ENCODE results near the gene AGA.

The AGA gene

DNA sequence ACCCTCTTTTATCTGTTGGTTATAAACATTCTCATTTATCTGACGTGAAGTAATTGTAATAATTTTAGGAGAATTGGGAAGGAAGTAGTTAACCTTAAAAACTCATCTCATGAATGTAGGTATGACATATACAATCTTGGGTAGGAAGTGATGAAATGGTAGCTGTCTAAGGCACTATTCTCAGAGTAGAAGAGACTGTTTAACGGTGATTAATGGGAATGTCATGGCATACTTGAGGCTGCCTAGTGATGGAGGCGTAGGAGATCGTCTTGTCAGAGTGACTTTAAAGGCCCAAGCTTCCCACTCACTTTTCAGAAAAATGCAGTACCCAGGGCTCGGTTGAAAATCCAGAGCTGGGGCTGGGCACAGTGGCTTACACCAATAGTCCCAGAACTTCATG is 19.4 kb upstream of the AGA start:
- Mint-ChIP-seq H3K4me3 (no peak overlapping the region), H3K4me1 (no peaks in the 10 kb centered on the region), H3K36me3 (no peaks in the 10 kb centered on the region), H3K27ac (no peak overlapping the region), H3K9me3 (no peaks in the 10 kb centered on the region), H3K27me3 (no peaks in the 10 kb centered on the region)
- ATAC-seq (replicated peaks) (no peak), DNase-seq (no peak)

DNA sequence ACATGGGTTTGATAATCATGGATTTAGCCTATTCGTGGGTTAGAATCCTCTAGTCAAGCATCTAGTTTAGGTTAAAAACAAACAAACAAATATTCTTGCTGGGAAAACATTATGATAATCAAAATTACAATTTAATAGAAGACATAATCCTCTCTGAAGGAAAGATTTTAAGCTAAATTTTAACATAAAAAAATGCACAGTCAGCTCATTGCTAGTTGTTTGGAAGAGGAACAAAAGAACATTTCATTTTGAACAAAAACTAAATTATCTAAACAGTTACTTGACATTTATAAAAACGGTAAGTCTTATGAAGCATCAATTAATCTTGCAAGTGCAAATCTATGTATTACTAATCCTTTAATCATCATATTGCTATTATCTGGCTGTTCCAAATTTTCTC is 18.2 kb upstream of the AGA start:
- no peak for DNase-seq
- Mint-ChIP-seq H3K36me3 (no peaks in the 10 kb centered on the region), H3K4me1 (no peaks in the 10 kb centered on the region), H3K27me3 (no peaks in the 10 kb centered on the region), H3K4me3 (no peak overlapping the region), H3K9me3 (no peaks in the 10 kb centered on the region), H3K27ac (no peak overlapping the region)
- no peak for ATAC-seq (replicated peaks)

DNA sequence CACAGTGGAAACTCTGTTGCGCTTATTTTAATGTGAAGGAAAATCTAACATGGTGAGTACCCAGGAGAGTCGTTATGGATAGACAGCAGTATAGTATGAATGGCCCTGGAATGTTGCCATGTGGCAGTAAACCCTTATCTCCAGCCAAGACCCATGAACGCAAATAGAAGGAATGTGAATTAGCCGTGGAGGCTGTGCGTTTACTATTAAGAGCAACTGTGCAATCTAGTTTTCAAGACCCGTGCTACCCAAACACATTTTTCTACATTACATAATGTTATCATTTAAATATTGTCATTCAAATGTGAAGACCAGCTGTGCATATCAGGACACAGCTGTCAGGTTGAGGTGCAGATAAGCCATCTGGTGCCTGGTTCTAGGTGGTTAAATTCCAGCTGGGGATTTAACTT is 13.3 kb upstream of the AGA start:
- ATAC-seq (replicated peaks) (no peak), DNase-seq (no peak)
- Mint-ChIP-seq H3K27ac (no peak overlapping the region), H3K27me3 (no peaks in the 10 kb centered on the region), H3K4me1 (no peaks in the 10 kb centered on the region), H3K9me3 (no peaks in the 10 kb centered on the region), H3K36me3 (peaks cover 0 to 2% of the 10 kb centered on the region in 2 donors), H3K4me3 (no peak overlapping the region)

DNA sequence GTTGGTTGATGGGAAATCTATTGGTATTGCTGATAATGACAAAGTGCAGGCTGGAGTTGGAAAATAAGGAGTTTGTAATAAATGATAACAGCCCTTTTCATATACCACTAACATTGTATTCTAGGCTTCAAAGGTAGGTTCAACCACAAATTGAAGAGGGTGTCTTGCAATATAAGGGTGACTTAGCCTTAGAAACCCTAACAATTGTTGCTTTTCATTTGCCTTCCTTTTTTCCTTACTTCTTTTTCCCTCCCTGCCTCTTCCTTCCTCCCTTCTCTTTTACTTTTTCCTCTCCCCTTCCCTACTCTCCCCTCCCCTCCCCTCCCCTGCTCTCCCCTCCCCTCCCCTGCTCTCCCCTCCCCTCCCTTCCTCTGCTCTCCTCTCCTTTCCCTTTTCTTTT is 10.9 kb upstream of the AGA start:
- Mint-ChIP-seq H3K36me3 (peaks cover 0 to 5% of the 10 kb centered on the region in 2 donors), H3K4me3 (no peak overlapping the region), H3K9me3 (peaks cover 0 to 2% of the 10 kb centered on the region in 2 donors), H3K27me3 (no peaks in the 10 kb centered on the region), H3K27ac (no peak overlapping the region), H3K4me1 (no peaks in the 10 kb centered on the region)
- ATAC-seq (replicated peaks) = no peak
- no peak for DNase-seq

DNA sequence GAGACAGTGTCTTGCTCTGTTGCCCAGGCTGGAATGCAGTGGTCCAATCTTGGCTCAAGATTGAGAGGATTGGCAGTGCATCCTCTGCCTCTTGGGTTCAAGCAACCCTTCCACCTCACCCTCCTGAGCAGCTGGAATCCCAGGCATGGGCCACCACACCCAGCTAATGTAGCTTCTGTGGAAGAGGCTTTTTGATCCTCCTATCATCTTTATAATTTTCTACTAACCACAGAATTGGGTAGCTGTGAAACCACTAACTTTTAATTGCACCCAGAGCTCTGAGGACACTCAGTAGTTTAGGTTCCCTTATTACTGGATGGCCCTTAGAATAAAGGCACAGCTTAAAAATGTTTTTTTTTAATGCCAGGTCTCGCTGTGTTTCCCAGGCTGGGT is 8.9 kb upstream of the AGA start:
- no peak for DNase-seq
- Mint-ChIP-seq H3K4me1 (peaks cover 3 to 5% of the 10 kb centered on the region in 2 donors), H3K27ac (no peak overlapping the region), H3K9me3 (peaks cover 0 to 2% of the 10 kb centered on the region in 2 donors), H3K27me3 (no peaks in the 10 kb centered on the region), H3K4me3 (no peak overlapping the region), H3K36me3 (peaks cover 0 to 5% of the 10 kb centered on the region in 2 donors)
- ATAC-seq (replicated peaks) = no peak

DNA sequence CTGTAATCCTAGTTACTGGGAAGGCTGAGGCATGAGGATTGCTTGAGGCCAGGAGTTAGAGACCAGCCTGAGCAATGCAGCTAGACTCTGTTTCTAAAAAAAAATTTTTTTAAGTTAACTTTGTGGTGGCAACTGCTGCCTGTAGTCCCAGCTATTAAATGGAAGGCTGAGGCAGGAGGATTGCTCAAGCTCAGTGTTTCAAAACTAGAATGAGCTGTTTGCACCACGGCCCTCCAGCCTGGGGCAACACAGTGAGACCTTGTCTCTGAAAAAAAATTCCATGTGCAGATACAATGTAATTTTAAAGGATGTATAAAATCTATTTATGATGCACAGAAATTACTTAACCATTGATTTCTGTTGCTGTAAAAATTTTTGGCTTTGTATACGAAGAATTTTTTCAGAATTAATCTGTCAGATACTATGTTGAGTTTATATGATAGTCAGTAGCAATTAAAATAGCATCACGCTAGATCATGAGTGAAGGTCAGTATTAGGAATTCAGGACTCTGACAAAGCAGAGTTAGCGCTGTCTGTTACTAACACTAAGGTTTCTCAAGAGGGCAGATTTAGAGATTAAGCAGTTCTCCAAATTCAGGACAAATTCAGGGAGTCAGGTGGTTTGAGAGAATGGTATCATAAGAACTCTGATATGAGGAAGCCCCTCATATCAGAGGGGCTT is 8.3 kb upstream of the AGA start:
- DNase-seq (no peak), ATAC-seq (replicated peaks) (no peak)
- H3K9me3 Mint-ChIP-seq = peaks cover 0 to 2% of the 10 kb centered on the region in 2 donors
- no peak overlapping the region for H3K27ac Mint-ChIP-seq
- H3K4me1 Mint-ChIP-seq = peaks cover 3 to 5% of the 10 kb centered on the region in 2 donors
- peaks cover 0 to 5% of the 10 kb centered on the region in 2 donors for H3K36me3 Mint-ChIP-seq
- no peaks in the 10 kb centered on the region for H3K27me3 Mint-ChIP-seq
- H3K4me3 Mint-ChIP-seq = no peak overlapping the region

DNA sequence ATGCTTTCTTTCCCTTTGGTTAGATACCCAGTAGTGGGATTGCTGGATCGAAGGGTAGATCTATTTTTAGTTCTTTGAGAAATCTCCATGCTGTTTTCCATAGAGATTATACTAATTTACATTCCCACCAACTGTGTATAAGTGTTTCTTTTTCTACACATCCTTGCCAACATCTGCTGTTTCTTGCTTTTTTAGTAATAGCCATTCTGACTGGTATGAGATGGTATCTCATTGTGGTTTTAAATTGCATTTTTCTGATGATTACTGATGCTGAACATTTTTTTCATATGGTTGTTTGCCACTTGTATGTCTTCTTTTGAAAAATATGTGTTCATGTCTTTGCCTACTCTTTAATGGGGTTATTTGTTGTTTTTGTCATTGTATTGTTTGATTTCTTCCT is 6.6 kb upstream of the AGA start:
- Mint-ChIP-seq H3K36me3 (peaks cover 0 to 5% of the 10 kb centered on the region in 2 donors), H3K9me3 (peaks cover 0 to 2% of the 10 kb centered on the region in 2 donors), H3K4me3 (no peak overlapping the region), H3K4me1 (peaks cover 3 to 5% of the 10 kb centered on the region in 2 donors), H3K27me3 (no peaks in the 10 kb centered on the region), H3K27ac (no peak overlapping the region)
- DNase-seq = no peak
- no peak for ATAC-seq (replicated peaks)

DNA sequence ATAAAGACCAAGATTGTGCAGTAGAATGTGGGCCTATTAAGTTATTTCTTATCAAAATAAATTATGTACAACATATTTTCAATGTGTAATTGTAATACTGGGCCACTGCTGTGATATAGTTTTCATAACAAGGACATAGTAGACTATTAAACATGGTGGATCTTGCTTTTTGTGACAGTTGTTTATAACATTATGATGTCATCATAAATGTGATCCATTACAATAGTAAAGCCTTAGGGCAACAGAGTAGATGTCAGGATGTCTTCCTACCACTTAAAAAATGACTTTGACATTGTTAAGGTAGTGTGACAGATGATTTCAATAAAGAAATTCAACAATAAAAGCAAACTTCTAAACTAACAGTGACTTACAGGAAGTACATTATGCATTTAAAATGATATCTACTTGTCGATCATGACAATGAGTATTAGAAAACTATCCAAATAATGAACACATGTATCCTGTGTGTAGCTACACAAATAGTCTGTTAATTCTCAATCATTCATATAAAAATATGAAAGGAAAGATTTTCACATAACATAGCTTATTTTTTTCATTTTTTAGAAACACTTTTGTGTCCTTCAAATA is 5.3 kb upstream of the AGA start:
- peaks cover 4 to 10% of the 10 kb centered on the region in 2 donors for H3K4me1 Mint-ChIP-seq
- no peaks in the 10 kb centered on the region for H3K27me3 Mint-ChIP-seq
- ATAC-seq (replicated peaks) = no peak
- no peak overlapping the region for H3K27ac Mint-ChIP-seq
- peaks cover 0 to 2% of the 10 kb centered on the region in 2 donors for H3K9me3 Mint-ChIP-seq
- H3K4me3 Mint-ChIP-seq = no peak overlapping the region
- no peak for DNase-seq
- peaks cover 0 to 5% of the 10 kb centered on the region in 2 donors for H3K36me3 Mint-ChIP-seq

DNA sequence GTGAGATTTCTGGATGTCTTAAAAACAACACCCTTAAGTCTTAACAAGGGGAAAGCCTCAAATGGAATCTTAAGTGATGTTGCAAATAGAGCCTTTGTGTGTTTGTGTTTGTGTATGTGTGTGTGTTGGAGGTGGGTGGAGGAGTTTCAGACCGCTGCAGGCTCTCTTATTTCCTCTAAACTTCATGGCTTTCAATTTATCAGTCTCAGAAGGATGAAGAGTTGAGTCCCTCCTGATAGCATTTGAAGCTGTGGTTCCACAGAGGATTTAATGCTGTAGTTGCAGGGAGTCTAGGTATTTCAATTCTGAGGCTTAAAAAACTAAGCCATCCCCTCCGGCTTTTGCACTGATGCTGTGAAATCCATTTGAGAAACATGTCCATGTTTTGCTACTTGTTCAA is 4.3 kb upstream of the AGA start:
- H3K27ac Mint-ChIP-seq = no peak overlapping the region
- peaks cover 0 to 3% of the 10 kb centered on the region in 2 donors for H3K36me3 Mint-ChIP-seq
- DNase-seq = no peak
- no peak for ATAC-seq (replicated peaks)
- no peaks in the 10 kb centered on the region for H3K27me3 Mint-ChIP-seq
- no peak overlapping the region for H3K4me3 Mint-ChIP-seq
- peaks cover 0 to 2% of the 10 kb centered on the region in 2 donors for H3K9me3 Mint-ChIP-seq
- H3K4me1 Mint-ChIP-seq = peaks cover 4 to 12% of the 10 kb centered on the region in 2 donors

DNA sequence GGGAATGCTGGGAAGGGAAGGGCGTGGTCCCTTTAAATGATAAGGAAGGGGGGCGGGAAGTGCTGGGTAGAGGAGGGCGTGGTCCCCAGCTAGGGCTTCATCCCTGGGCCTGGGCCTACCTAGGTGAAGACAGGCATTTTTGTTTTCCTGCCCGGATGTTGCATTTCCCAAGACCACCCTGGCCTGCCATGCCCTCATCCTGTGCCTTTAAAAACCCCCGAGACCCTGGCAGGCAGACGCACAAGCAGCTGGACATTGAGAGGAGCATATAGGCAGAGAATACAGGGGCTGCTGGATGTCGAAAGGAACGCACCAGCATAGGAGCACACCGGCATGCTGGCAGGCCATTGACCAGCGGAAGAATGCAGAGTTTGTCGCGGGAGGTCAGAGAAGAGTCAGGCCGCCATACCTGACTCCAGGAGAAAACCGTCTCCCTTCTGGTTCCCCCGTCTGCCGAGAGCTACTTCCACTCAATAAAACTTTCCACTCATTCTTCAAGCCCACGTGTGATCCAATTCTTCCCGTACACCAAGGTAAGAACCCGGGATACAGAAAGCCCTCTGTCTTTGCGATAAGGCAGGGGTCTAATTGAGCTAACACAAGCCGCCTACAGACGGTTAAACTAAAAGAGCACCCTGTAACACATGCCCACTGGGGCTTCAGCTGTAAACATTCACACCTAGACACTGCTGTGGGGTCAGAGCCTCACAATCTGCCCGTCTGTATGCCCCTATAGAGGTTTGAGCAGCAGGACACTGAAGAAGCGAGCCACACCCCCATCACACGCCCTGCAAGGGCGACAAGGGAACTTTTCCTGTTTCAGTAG is 2.9 kb upstream of the AGA start:
- Mint-ChIP-seq H3K36me3 (peaks cover 0 to 3% of the 10 kb centered on the region in 2 donors), H3K27me3 (no peaks in the 10 kb centered on the region), H3K9me3 (peaks cover 0 to 2% of the 10 kb centered on the region in 2 donors), H3K27ac (no peak overlapping the region), H3K4me1 (peaks cover 9 to 21% of the 10 kb centered on the region in 2 donors), H3K4me3 (peak overlapping the region in 1 of 2 donors; percentile 68)
- ATAC-seq (replicated peaks) (no peak), DNase-seq (no peak)

DNA sequence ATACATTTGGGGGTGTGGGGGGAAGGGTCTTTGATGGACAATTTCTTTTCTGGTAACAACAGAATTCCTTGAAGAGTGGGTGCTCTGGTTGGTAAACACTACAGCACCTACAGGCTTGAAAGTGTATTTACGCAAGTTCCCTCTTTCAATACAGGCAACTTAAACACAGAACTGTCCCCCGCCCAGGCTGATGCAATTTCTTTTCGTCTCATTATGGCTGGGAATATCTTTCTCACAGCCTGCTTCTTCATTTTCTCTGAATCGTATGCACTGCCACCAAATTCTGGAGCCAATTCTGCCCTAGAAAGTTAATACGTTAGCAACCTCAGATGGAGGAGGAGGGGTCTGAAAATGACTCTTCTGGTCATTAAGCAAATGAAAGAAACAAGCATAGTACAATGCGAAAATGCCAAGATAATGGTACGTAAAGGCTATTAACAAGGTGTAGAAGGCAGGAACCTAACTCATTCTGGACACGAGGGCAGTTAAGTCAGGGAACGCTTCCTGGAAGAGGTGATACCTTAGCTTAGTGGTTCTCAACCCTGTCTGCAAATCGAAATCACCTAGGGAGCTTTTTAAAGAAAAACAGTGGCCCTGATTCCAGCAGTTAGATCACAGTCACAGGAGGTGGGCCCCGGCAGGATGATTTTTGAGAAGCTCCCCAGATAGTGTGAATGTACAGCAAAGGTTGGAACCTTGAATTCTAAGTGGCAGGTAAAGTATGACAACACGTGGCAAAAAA is 1.0 kb downstream of the AGA start:
- DNase-seq = no peak
- H3K4me3 Mint-ChIP-seq = peak overlapping the region; percentile 87
- H3K36me3 Mint-ChIP-seq = peaks cover 9 to 10% of the 10 kb centered on the region in 2 donors
- no peaks in the 10 kb centered on the region for H3K9me3 Mint-ChIP-seq
- peak overlapping the region; percentile 91 for H3K27ac Mint-ChIP-seq
- peak; percentile 0 to 22 for ATAC-seq (replicated peaks)
- no peaks in the 10 kb centered on the region for H3K27me3 Mint-ChIP-seq
- peaks cover 7 to 16% of the 10 kb centered on the region in 2 donors for H3K4me1 Mint-ChIP-seq

DNA sequence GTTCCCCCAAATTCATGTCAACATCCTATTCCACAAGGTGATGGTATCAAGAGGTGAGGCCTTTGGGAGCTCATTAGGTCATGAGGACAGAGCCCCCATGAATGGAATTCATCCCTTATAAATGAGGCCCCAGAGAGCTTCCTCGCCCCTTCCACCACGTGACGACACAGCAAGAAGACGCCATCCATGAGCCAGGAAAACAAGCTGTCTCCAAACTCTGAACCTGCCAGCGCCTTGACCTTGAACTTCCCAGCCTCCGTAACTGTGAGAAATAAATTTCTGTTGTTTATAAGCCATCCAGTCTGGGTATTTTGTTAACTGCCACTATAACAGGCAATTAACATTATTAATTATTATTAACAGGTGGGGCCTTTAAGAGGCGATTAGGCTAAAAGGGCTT is 5.8 kb downstream of the AGA start:
- no peak for ATAC-seq (replicated peaks)
- DNase-seq = no peak
- Mint-ChIP-seq H3K27ac (no peak overlapping the region), H3K36me3 (peaks cover 17 to 35% of the 10 kb centered on the region in 2 donors), H3K27me3 (no peaks in the 10 kb centered on the region), H3K4me1 (peaks cover 8% of the 10 kb centered on the region in 2 donors), H3K4me3 (no peak overlapping the region), H3K9me3 (no peaks in the 10 kb centered on the region)

DNA sequence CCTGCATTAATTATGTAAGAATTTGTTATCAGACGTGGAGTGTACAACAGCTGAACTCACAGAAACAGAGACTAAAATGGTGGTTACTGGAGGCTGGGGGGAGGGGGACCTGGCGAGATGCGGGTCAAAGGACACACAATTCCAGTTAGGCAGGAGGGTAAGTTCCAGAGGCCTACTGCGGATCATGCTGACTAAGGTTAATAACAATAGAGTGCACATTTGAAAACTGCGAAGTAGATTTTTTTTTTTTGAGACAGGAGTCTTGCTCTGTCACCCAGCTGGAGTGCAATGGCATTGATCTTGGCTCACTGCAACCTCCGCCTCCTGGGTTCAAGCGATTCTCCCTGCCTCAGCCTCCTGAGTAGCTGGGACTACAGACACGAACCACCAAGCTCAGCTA is 7.6 kb downstream of the AGA start:
- Mint-ChIP-seq H3K27me3 (no peaks in the 10 kb centered on the region), H3K27ac (no peak overlapping the region), H3K4me3 (no peak overlapping the region), H3K36me3 (peaks cover 21 to 39% of the 10 kb centered on the region in 2 donors), H3K4me1 (peaks cover 0 to 3% of the 10 kb centered on the region in 2 donors), H3K9me3 (no peaks in the 10 kb centered on the region)
- ATAC-seq (replicated peaks) = no peak
- DNase-seq = no peak

DNA sequence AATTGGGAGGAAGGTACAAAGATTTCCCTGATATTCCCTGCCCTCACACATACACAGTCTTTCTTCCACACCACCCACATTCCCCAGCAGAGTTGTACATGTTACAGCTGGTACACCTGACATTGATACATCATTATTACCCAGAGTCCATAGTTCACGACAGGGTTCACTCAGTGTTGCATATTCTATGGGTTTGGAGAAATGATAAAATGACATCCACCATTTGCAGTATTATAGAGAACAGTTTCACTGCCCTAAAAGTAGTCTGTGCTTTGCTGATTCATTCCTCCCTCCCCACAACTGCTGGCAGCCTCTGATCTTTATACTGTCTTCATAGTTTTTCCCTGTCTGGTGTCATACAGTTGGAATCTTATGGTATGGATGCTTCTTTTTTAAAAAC is 15.0 kb downstream of the AGA start:
- Mint-ChIP-seq H3K9me3 (no peaks in the 10 kb centered on the region), H3K4me1 (no peaks in the 10 kb centered on the region), H3K27ac (no peak overlapping the region), H3K36me3 (peaks cover 9 to 16% of the 10 kb centered on the region in 2 donors), H3K4me3 (no peak overlapping the region), H3K27me3 (no peaks in the 10 kb centered on the region)
- ATAC-seq (replicated peaks) (no peak), DNase-seq (no peak)
